HCT116 (cell line): ENCODE results near the gene RUVBL1. TPM values are rescaled to one million over a fixed set of nuclear protein-coding genes. Genes with fewer than 3 reads are reported as not detected.

Experiments used
- ATAC-seq: fragments of 200-7000 bp; cut with Tn5 transposase; 2 replicates; pipeline ENCODE4 v1.9.1; 2020; ENCODE audit warnings: mild to moderate bottlenecking, moderate library complexity
- Bru-seq: library from RNA; stranded (reverse); fragments of 400-500 nt; gene quantifications from one replicate; lab custom pipeline; 2021; lab: Mats Ljungman, UMichigan
- BruChase-seq, 2 experiments: library from RNA; stranded (reverse); fragments of 400-500 nt; gene quantifications; one replicate each; lab custom pipeline; 2021; lab: Mats Ljungman, UMichigan
- BruUV-seq: library from RNA; stranded (reverse); fragments of 400-500 nt; replicated peaks from 2 replicates; lab custom pipeline; 2021; lab: Mats Ljungman, UMichigan
- CTCF ChIA-PET: fragments of 300-600 bp; sonication (Branson Sonifier 250); formaldehyde crosslinking; loops from one replicate; lab custom pipeline; 2021; ENCODE audit warnings: antibody characterized with exemption; lab: Charles Lee
- POLR2A ChIA-PET: fragments of 300-600, 350-600 bp; sonication (Branson Sonifier 250); formaldehyde crosslinking; loops from one replicate; lab custom pipeline; 2021; ENCODE audit warnings: antibody characterized with exemption; lab: Charles Lee
- RAD21 ChIA-PET, 2 experiments: fragments of 300-600 bp; sonication (Branson Sonifier 250); formaldehyde crosslinking; loops; one replicate each; lab custom pipeline; 2023; ENCODE audit warnings: low total read pairs in 2 of 2; ENCODE audit not compliant: uncharacterized antibody in 2 of 2, unreplicated experiment in 2 of 2, low non-redundant PET in 1 of 2; lab: Charles Lee
- DNase-seq: peaks from one replicate; pipeline ENCODE4 v3.0.0-alpha.2; 2010; ENCODE audit warnings: low read depth, low spot score
- H2AFZ ChIP-seq: fragments of 200-600 bp; shearing (Covaris generic), sonication (generic); 2 replicates; pipeline ENCODE4 v1.6.1; 2017; ENCODE audit warnings: low read depth, mixed run types, mixed read lengths, antibody characterized with exemption, low read length; ENCODE audit not compliant: poor library complexity, severe bottlenecking
- H3K27ac ChIP-seq: 2 replicates; pipeline ENCODE4 v1.5.1; 2012; ENCODE audit warnings: low read depth, low read length
- H3K27me3 ChIP-seq: fragments of 200-600 bp; sonication (generic); 2 replicates; pipeline ENCODE4 v1.6.1; 2016; ENCODE audit warnings: mixed run types, low read length, mixed read lengths; ENCODE audit not compliant: insufficient read depth
- H3K36me3 ChIP-seq, 2 experiments: fragments of 200-500 bp in 1 of 2; fragments of 200-600 bp in 1 of 2; sonication (Bioruptor generic) in 1 of 2; sonication (generic) in 1 of 2; 2 replicates each; pipeline versions ENCODE4 v1.5.1 to v1.6.1; 2014 to 2016; ENCODE audit warnings: low read length in 2 of 2, inconsistent platforms in 1 of 2, mixed read lengths in 1 of 2, mixed run types in 1 of 2; ENCODE audit not compliant: insufficient read depth in 2 of 2, control insufficient read depth in 1 of 2
- H3K4me1 ChIP-seq, 2 experiments: fragments of 200-600 bp in 1 of 2; sonication (generic) in 1 of 2; 2 replicates each; pipeline versions ENCODE4 v1.5.1 to v1.6.1; 2012 to 2017; ENCODE audit warnings: low read length in 2 of 2, inconsistent platforms in 1 of 2, mild to moderate bottlenecking in 1 of 2, mixed read lengths in 1 of 2, mixed run types in 1 of 2, moderate library complexity in 1 of 2; ENCODE audit not compliant: insufficient read depth in 2 of 2, control insufficient read depth in 1 of 2
- H3K4me2 ChIP-seq: fragments of 200-600 bp; sonication (generic); 2 replicates; pipeline ENCODE4 v1.6.1; 2017; ENCODE audit warnings: mixed run types, low read length, mixed read lengths
- H3K4me3 ChIP-seq, 2 experiments: fragments of 200-600 bp in 1 of 2; sonication (generic) in 1 of 2; replicated peaks in 1 of 2; 2 replicates each; pipeline ENCODE4 v1.5.1; 2011 to 2016; ENCODE audit warnings: low read length in 2 of 2, control low read depth in 1 of 2, low read depth in 1 of 2, mild to moderate bottlenecking in 1 of 2, mixed read lengths in 1 of 2, mixed run types in 1 of 2
- H3K79me2 ChIP-seq: fragments of 200-600 bp; sonication (generic); 2 replicates; pipeline ENCODE4 v1.6.1; 2017; ENCODE audit warnings: mild to moderate bottlenecking, mixed run types, low read length, moderate library complexity, mixed read lengths; ENCODE audit not compliant: insufficient read depth
- H3K9ac ChIP-seq: fragments of 200-600 bp; sonication (generic); 2 replicates; pipeline ENCODE4 v1.6.1; 2016; ENCODE audit warnings: low read length, mixed read lengths
- H3K9me2 ChIP-seq: fragments of 200-600 bp; sonication (generic), shearing (Covaris generic); 2 replicates; pipeline ENCODE4 v1.6.1; 2017; ENCODE audit warnings: mixed run types, mild to moderate bottlenecking, moderate library complexity; ENCODE audit not compliant: insufficient read depth
- H3K9me3 ChIP-seq, 2 experiments: fragments of 200-500 bp in 1 of 2; fragments of 200-600 bp in 1 of 2; sonication (Bioruptor generic) in 1 of 2; sonication (generic) in 1 of 2; 2 replicates each; pipeline ENCODE4 v1.6.1; 2014 to 2017; ENCODE audit warnings: low read length in 2 of 2, mixed read lengths in 2 of 2, inconsistent platforms in 1 of 2, low read depth in 1 of 2, mild to moderate bottlenecking in 1 of 2, mixed run types in 1 of 2, moderate library complexity in 1 of 2; ENCODE audit not compliant: control insufficient read depth in 1 of 2, insufficient read depth in 1 of 2
- H4K20me1 ChIP-seq: fragments of 200-600 bp; sonication (generic), shearing (Covaris generic); 2 replicates; pipeline ENCODE4 v1.6.1; 2017; ENCODE audit warnings: mixed run types, mild to moderate bottlenecking, moderate library complexity; ENCODE audit not compliant: insufficient read depth
- CBX3 ChIP-seq: IDR thresholded peaks from 2 replicates; pipeline ENCODE4 v1.6.1; 2012; ENCODE audit warnings: low read depth
- CEBPB ChIP-seq: IDR thresholded peaks from 2 replicates; pipeline ENCODE4 v1.6.1; 2012; ENCODE audit warnings: low read depth
- EGR1 ChIP-seq: IDR thresholded peaks from 2 replicates; pipeline ENCODE4 v1.6.1; 2012; ENCODE audit warnings: low read depth
- ELF1 ChIP-seq: IDR thresholded peaks from 2 replicates; pipeline ENCODE4 v1.6.1; 2012; ENCODE audit warnings: low read depth, borderline replicate concordance
- EZH2 ChIP-seq: fragments of 200-600 bp; sonication (generic); IDR thresholded peaks from 2 replicates; pipeline ENCODE4 v1.6.1; 2017; ENCODE audit warnings: antibody characterized with exemption, mixed run types
- FOSL1 ChIP-seq: IDR thresholded peaks from 2 replicates; pipeline ENCODE4 v1.6.1; 2012; ENCODE audit warnings: low read depth
- MAX ChIP-seq: IDR thresholded peaks from 2 replicates; pipeline ENCODE4 v1.6.1; 2012
- POLR2A ChIP-seq: IDR thresholded peaks from 2 replicates; pipeline ENCODE4 v1.7.0; 2011; ENCODE audit warnings: borderline replicate concordance; ENCODE audit not compliant: insufficient read depth, insufficient read length; ENCODE audit errors: extremely low read depth
- POLR2AphosphoS5 ChIP-seq: IDR thresholded peaks from 2 replicates; pipeline ENCODE4 v1.6.1; 2011; ENCODE audit warnings: mild to moderate bottlenecking, low read depth, low read length, moderate library complexity
- REST ChIP-seq: IDR thresholded peaks from 2 replicates; pipeline ENCODE4 v1.6.1; 2012; ENCODE audit warnings: low read depth
- SIN3A ChIP-seq: IDR thresholded peaks from 2 replicates; pipeline ENCODE4 v1.6.1; 2012; ENCODE audit warnings: low read depth
- SP1 ChIP-seq: IDR thresholded peaks from 2 replicates; pipeline ENCODE4 v1.6.1; 2012; ENCODE audit warnings: low read depth
- SRF ChIP-seq: IDR thresholded peaks from 2 replicates; pipeline ENCODE4 v1.6.1; 2012; ENCODE audit warnings: low read depth
- TCF7L2 ChIP-seq: IDR thresholded peaks from 2 replicates; pipeline ENCODE4 v1.7.0; 2011; ENCODE audit warnings: borderline replicate concordance, inconsistent platforms; ENCODE audit not compliant: insufficient read depth, insufficient read length; ENCODE audit errors: extremely low read depth
- YY1 ChIP-seq: IDR thresholded peaks from 2 replicates; pipeline ENCODE4 v1.6.1; 2011; ENCODE audit warnings: low read length, low read depth, moderate library complexity, mild to moderate bottlenecking; ENCODE audit not compliant: insufficient replicate concordance; ENCODE audit errors: extremely low read depth
- ZFX ChIP-seq: fragments of 450-650 bp; IDR thresholded peaks from 2 replicates; pipeline ENCODE4 v1.6.1; 2017
- ZNF274 ChIP-seq: fragments of 200-500 bp; sonication (Bioruptor generic); IDR thresholded peaks from 2 replicates; pipeline ENCODE4 v1.6.1; 2014; ENCODE audit warnings: mild to moderate bottlenecking, low read depth, low read length, inconsistent platforms
- intact Hi-C: fragments of 100-400 bp; cut with micrococcal nuclease; formaldehyde crosslinking; loops from 2 replicates; pipeline ENCODE4 v1.10.0; 2022
- long read RNA-seq: library from polyadenylated mRNA; unstranded; transcript quantifications from one replicate; pipeline ENCODE4 v2.0.0, GENCODE V29; 2021; ENCODE audit not compliant: unreplicated experiment
- polyA plus RNA-seq: library from polyadenylated mRNA; unstranded; fragments of >200 nt; gene quantifications from 2 replicates; pipeline ENCODE4 v1.2.1, GENCODE V29; 2012; ENCODE audit warnings: missing spikeins
- total RNA-seq: library from RNA; stranded (reverse); gene quantifications from one replicate; pipeline ENCODE4 v1.2.1, GENCODE V29; 2021; ENCODE audit not compliant: unreplicated experiment
- TF ChIP-seq, protein P1 (sequence below): IDR thresholded peaks from 2 replicates; pipeline ENCODE4 v1.6.1; 2011; ENCODE audit warnings: mild to moderate bottlenecking, low read length, moderate library complexity; ENCODE audit not compliant: insufficient replicate concordance; ENCODE audit errors: extremely low read depth
- TF ChIP-seq, protein P2 (sequence below): IDR thresholded peaks from 2 replicates; pipeline ENCODE4 v1.6.1; 2012

The RUVBL1 gene
- total RNA-seq (129 TPM), Bru-seq, nascent RNA (percentile 71 among the genes with signal in this experiment), BruChase-seq, experiment 1, labeled RNA remaining after a 6-hour chase (percentile 71 among the genes with signal in this experiment), BruChase-seq, experiment 2, labeled RNA remaining after a 2-hour chase (percentile 65 among the genes with signal in this experiment)
- 114 and 136 TPM in 2 replicates for polyA plus RNA-seq
- long read RNA-seq, full-length matches to known transcripts = 239 of 293 reads
- long read RNA-seq, partial matches to known transcripts = 14 of 293 reads
- long read RNA-seq, other reads (novel, unspliced or antisense) = 40 of 293 reads

- peak within 1 kb of the TSS; percentile 98 for H3K9ac ChIP-seq
- no peaks in the 10 kb centered on the region for H4K20me1 ChIP-seq
- H3K27ac ChIP-seq = peak within 1 kb of the TSS; percentile 77
- DNase-seq (peak; percentile 96), ATAC-seq (peak; percentile 98)
- H3K4me2 ChIP-seq = peak within 1 kb of the TSS; percentile 82
- H3K4me3 ChIP-seq = peak within 1 kb of the TSS; percentile 90
- BruUV-seq = no TSS peak
- no peaks in the 10 kb centered on the region for H3K9me3 ChIP-seq
- peaks cover 3 to 4% of the 10 kb centered on the region in 2 experiments; a peak in 3 of 4 replicates for H3K36me3 ChIP-seq
- H3K79me2 ChIP-seq = peaks cover 46% of the 10 kb centered on the region
- H2AFZ ChIP-seq = peak within 1 kb of the TSS; percentile 47
- ChIA-PET CTCF (interaction anchor here (1.1 to 1.9 kb wide), 4 partner anchors 10 to 48 kb away, joined by 3 to 13 read pairs (median 4); no protein-coding TSS in a partner anchor), POLR2A (interaction anchor here (0.9 to 1.3 kb wide), 3 partner anchors 29 to 526 kb away, joined by 3 to 4 read pairs (median 3); no protein-coding TSS in a partner anchor), RAD21 (no interaction called here)
- peaks cover 0 to 17% of the 10 kb centered on the region in 2 experiments; a peak in 2 of 4 replicates for H3K4me1 ChIP-seq
- intact Hi-C loops = no loop called here
- no peaks in the 10 kb centered on the region for H3K9me2 ChIP-seq
- no peaks in the 10 kb centered on the region for H3K27me3 ChIP-seq
- TF ChIP-seq CBX3 = peak; percentile 98
- TF ChIP-seq YY1 = peak; percentile 63
- peak; percentile 64 for TF ChIP-seq ZFX
- TF ChIP-seq POLR2A = peak; percentile 19
- TF ChIP-seq SRF = peak; percentile 87; the same call in 1 of the 2 replicates
- no peak for TF ChIP-seq REST
- TF ChIP-seq FOSL1 = no peak
- no peak for TF ChIP-seq ZNF274
- TF ChIP-seq EZH2 = no peak
- TF ChIP-seq TCF7L2 = peak; percentile 35
- TF ChIP-seq, protein P1, sequence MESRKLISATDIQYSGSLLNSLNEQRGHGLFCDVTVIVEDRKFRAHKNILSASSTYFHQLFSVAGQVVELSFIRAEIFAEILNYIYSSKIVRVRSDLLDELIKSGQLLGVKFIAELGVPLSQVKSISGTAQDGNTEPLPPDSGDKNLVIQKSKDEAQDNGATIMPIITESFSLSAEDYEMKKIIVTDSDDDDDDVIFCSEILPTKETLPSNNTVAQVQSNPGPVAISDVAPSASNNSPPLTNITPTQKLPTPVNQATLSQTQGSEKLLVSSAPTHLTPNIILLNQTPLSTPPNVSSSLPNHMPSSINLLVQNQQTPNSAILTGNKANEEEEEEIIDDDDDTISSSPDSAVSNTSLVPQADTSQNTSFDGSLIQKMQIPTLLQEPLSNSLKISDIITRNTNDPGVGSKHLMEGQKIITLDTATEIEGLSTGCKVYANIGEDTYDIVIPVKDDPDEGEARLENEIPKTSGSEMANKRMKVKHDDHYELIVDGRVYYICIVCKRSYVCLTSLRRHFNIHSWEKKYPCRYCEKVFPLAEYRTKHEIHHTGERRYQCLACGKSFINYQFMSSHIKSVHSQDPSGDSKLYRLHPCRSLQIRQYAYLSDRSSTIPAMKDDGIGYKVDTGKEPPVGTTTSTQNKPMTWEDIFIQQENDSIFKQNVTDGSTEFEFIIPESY = peak; percentile 38
- TF ChIP-seq, protein P2, sequence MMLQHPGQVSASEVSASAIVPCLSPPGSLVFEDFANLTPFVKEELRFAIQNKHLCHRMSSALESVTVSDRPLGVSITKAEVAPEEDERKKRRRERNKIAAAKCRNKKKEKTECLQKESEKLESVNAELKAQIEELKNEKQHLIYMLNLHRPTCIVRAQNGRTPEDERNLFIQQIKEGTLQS = no peak
- peak; percentile 70; the same call in 1 of the 2 replicates for TF ChIP-seq CEBPB
- TF ChIP-seq MAX = peak; percentile 97
- TF ChIP-seq EGR1 = peak; percentile 68
- peak; percentile 76 for TF ChIP-seq POLR2AphosphoS5
- peak; percentile 86 for TF ChIP-seq SIN3A
- TF ChIP-seq ELF1 = peak; percentile 72
- peak; percentile 97 for TF ChIP-seq SP1
Observed at GRCh38 chr3:128123538-128124368, at the start of gene RUVBL1. Gene RUVBL1, minus strand, starts transcription at chr3:128123812. Its CDS starts 88 bp downstream, at chr3:128123724.
